Epidermal melanocyte (primary cell): ENCODE results near the gene IKBKE.

ENCODE experiments used
- DNase-seq: peaks from one replicate; pipeline ENCODE4 v3.0.0; 2011; ENCODE audit warnings: low spot score; ENCODE audit not compliant: insufficient read length

The IKBKE gene

GRCh38 chr1:206538901-206539640 is 68.8 kb downstream of the IKBKE start:
- no peak for DNase-seq

GRCh38 chr1:206540044-206540780 is 69.9 kb downstream of the IKBKE start:
- DNase-seq = no peak

GRCh38 chr1:206541236-206541833 is 71.1 kb downstream of the IKBKE start:
- no peak for DNase-seq

GRCh38 chr1:206544562-206545257 is 74.4 kb downstream of the IKBKE start:
- DNase-seq = peak; percentile 71

- no peak for DNase-seq
Measured at GRCh38 chr1:206545351-206545750, 75.1 kb downstream of the IKBKE start.
